LNCaP clone FGC (cell line): ENCODE results near the gene CSRP1.

Source experiments
- DNase-seq: peaks from one replicate; pipeline ENCODE4 v3.0.0-alpha.2; 2011; ENCODE audit warnings: low read depth
- H3K4me3 ChIP-seq: 2 replicates; pipeline ENCODE4 v1.5.1; 2011; ENCODE audit warnings: mild to moderate bottlenecking, low read depth, low read length, control low read depth
- CTCF ChIP-seq: IDR thresholded peaks from 2 replicates; pipeline ENCODE4 v1.5.1; 2012; ENCODE audit warnings: mild to moderate bottlenecking; ENCODE audit not compliant: control insufficient read depth, insufficient read depth; ENCODE audit errors: extremely low read depth

The CSRP1 gene

GRCh38 chr1:201488830-201489589, 17.9 kb downstream of the CSRP1 start:
- no peak overlapping the region for H3K4me3 ChIP-seq
- no peak for TF ChIP-seq CTCF
- DNase-seq: no peak

GRCh38 chr1:201487742-201488141, 19.2 kb downstream of the CSRP1 start:
- no peak for TF ChIP-seq CTCF
- no peak for DNase-seq
- H3K4me3 ChIP-seq: no peak overlapping the region

GRCh38 chr1:201486187-201486586, 20.7 kb downstream of the CSRP1 start:
- DNase-seq: no peak
- TF ChIP-seq CTCF: no peak

GRCh38 chr1:201485184-201485774, 21.6 kb downstream of the CSRP1 start:
- TF ChIP-seq CTCF: no peak

More at GRCh38 chr1:201486187-201486586, 20.7 kb downstream of the CSRP1 start:
- H3K4me3 ChIP-seq: no peak overlapping the region

GRCh38 chr1:201483373-201483949, 23.5 kb downstream of the CSRP1 start:
- TF ChIP-seq CTCF: no peak
- no peak overlapping the region for H3K4me3 ChIP-seq
- DNase-seq: no peak

More at GRCh38 chr1:201485184-201485774, 21.6 kb downstream of the CSRP1 start:
- DNase-seq: no peak
- no peak overlapping the region for H3K4me3 ChIP-seq

- DNase-seq: no peak
- H3K4me3 ChIP-seq: no peak overlapping the region
- no peak for TF ChIP-seq CTCF
Observed at GRCh38 chr1:201482755-201483154, 24.2 kb downstream of the CSRP1 start.
